ENCODE results near the gene MUS81. TPM values are rescaled to one million over a fixed set of nuclear protein-coding genes. Genes with fewer than 3 reads are reported as not detected.
"Not testable (repeated sequence)": the region's sequence is repeated elsewhere in the genome, so short reads cannot be mapped to it uniquely, and the experiment has no call there.

MUS81 gene
- total RNA-seq, 2 donors from 2014 or later = 23.4 to 26.3 TPM

DNA sequence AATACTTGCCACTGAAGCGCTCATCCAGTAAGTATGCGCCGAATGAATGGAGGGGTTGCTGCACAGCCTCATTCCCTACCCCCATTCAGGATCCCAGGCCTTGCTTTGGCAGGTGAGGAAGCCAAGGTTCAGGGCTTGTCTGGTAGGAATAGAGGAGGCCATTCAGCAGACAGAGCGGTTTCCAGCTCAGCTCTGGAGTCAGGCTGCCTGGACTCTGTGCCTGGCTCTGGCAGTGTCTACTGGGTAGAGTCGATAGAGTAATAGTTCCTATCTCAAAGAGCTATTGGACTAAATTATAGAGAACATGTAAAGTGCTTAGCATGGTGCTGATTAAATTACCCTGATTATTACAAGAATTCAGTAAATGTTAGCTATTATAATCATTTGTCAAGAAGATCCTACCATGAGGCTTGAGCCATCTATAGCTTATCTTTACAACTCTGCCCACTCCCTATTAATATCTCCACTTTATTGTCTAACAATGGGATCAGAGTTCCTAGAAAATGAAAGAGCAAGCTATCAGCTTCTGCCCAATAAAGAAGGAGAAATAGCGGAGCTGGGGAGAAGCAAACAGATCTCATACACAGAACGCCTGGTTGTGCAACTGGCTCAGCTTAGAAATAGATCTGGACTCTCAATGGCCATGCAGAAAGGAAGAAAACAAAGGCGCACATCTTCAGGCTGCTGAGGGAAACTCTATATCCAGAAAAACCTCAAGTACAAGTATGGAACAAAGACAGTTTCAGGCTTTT, 33.1 kb upstream of the MUS81 start:
- Histone ChIP-seq H3K4me3 (no peak overlapping the region), H3K27me3 (no peaks in the 10 kb centered on the region), H3K36me3 (no peaks in the 10 kb centered on the region), H3K9me3 (no peaks in the 10 kb centered on the region), H3K4me1 (no peaks in the 10 kb centered on the region), H3K27ac (no peak overlapping the region)
- DNase-seq (ENCODE audit: low spot score) = no peak
- TF ChIP-seq, protein P1, sequence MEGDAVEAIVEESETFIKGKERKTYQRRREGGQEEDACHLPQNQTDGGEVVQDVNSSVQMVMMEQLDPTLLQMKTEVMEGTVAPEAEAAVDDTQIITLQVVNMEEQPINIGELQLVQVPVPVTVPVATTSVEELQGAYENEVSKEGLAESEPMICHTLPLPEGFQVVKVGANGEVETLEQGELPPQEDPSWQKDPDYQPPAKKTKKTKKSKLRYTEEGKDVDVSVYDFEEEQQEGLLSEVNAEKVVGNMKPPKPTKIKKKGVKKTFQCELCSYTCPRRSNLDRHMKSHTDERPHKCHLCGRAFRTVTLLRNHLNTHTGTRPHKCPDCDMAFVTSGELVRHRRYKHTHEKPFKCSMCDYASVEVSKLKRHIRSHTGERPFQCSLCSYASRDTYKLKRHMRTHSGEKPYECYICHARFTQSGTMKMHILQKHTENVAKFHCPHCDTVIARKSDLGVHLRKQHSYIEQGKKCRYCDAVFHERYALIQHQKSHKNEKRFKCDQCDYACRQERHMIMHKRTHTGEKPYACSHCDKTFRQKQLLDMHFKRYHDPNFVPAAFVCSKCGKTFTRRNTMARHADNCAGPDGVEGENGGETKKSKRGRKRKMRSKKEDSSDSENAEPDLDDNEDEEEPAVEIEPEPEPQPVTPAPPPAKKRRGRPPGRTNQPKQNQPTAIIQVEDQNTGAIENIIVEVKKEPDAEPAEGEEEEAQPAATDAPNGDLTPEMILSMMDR (IDR thresholded peaks at IDR 0.05) = no peak

GRCh38 chr11:65829459-65829858, 30.8 kb upstream of the MUS81 start:
- Histone ChIP-seq H3K27me3 (no peaks in the 10 kb centered on the region), H3K4me1 (peaks cover 0 to 13% of the 10 kb centered on the region in 2 donors), H3K9me3 (no peaks in the 10 kb centered on the region), H3K36me3 (no peaks in the 10 kb centered on the region), H3K4me3 (no peak overlapping the region), H3K27ac (no peak overlapping the region)
- TF ChIP-seq, protein P1 (IDR thresholded peaks at IDR 0.05) = no peak
- no peak for DNase-seq (ENCODE audit: low spot score)

DNA sequence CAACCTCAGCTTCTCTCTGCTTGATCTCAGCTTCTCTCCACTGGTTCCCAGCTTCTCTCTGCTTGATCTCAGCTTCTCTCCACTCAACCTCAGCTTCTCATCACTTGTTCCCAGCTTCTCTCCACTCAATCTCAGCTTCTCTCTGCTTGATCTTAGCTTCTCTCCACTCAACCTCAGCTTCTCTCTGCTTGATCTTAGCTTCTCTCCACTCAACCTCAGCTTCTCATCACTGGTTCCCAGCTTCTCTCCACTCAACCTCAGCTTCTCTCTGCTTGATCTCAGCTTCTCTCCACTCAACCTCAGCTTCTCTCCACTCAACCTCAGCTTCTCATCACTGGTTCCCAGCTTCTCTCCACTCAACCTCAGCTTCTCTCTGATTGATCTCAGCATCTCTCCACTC, 28.0 kb upstream of the MUS81 start:
- H3K4me3 ChIP-seq; H3K27ac ChIP-seq; H3K9me3 ChIP-seq; H3K36me3 ChIP-seq; DNase-seq (ENCODE audit: low spot score); H3K27me3 ChIP-seq: not testable (repeated sequence)
- peaks cover 0 to 13% of the 10 kb centered on the region in 2 donors for H3K4me1 ChIP-seq

- Histone ChIP-seq H3K36me3 (no peaks in the 10 kb centered on the region), H3K9me3 (no peaks in the 10 kb centered on the region), H3K27ac (peak within 1 kb of the TSS in 1 of 2 donors; percentile 49), H3K4me1 (peaks cover 0 to 13% of the 10 kb centered on the region in 2 donors), H3K4me3 (peak within 1 kb of the TSS; percentile 45 to 61), H3K27me3 (no peaks in the 10 kb centered on the region)
- TF ChIP-seq, protein P1 (IDR thresholded peaks at IDR 0.05) = no peak
- DNase-seq (ENCODE audit: low spot score) = peak; percentile 97
Measured at GRCh38 chr11:65833297-65834030, 26.8 kb upstream of the MUS81 start, which contains the start of gene SNX32. TSS of gene SNX32 (plus strand) at chr11:65833963. CDS start at chr11:65834066, 103 bp downstream.

- Histone ChIP-seq H3K9me3 (no peaks in the 10 kb centered on the region), H3K36me3 (no peaks in the 10 kb centered on the region), H3K27ac (no peak overlapping the region), H3K4me3 (peak overlapping the region; percentile 45 to 61), H3K4me1 (peaks cover 0 to 13% of the 10 kb centered on the region in 2 donors), H3K27me3 (no peaks in the 10 kb centered on the region)
- DNase-seq (ENCODE audit: low spot score) = no peak
- TF ChIP-seq, protein P1 (IDR thresholded peaks at IDR 0.05) = no peak
Measured at GRCh38 chr11:65834202-65834601, 26.0 kb upstream of the MUS81 start.

DNA sequence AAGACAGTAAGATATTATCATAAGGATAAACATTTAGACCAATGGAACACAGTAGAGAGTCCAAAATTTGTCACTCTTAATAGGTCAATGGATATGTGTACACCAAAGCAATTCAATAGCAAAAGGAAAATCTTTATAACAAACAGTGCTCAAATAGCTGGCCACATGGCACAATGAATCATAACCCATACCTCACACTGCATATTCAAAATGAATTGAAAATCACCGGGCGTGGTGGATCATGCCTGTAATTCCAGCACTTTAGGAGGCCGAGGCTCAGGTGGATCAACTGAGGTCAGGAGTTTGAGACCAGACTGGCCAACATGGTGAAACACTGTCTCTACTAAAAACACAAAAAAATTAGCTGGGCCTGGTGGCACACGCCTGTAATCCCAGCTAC, 18.1 kb upstream of the MUS81 start:
- no peak for DNase-seq (ENCODE audit: low spot score)
- TF ChIP-seq, protein P1 (IDR thresholded peaks at IDR 0.05) = no peak
- H3K9me3 ChIP-seq = no peaks in the 10 kb centered on the region
- H3K27ac ChIP-seq = no peak overlapping the region
- H3K4me3 ChIP-seq = no peak overlapping the region
- no peaks in the 10 kb centered on the region for H3K4me1 ChIP-seq
- no peaks in the 10 kb centered on the region for H3K27me3 ChIP-seq
- no peaks in the 10 kb centered on the region for H3K36me3 ChIP-seq
